ENCODE results near the gene DOCK1.

Gene DOCK1

GRCh38 chr10:127013211-127013656 lies 108.0 kb downstream of the DOCK1 start:
- no peak for DNase-seq

GRCh38 chr10:127013691-127014473 lies 108.7 kb downstream of the DOCK1 start:
- no peak for DNase-seq

DNA sequence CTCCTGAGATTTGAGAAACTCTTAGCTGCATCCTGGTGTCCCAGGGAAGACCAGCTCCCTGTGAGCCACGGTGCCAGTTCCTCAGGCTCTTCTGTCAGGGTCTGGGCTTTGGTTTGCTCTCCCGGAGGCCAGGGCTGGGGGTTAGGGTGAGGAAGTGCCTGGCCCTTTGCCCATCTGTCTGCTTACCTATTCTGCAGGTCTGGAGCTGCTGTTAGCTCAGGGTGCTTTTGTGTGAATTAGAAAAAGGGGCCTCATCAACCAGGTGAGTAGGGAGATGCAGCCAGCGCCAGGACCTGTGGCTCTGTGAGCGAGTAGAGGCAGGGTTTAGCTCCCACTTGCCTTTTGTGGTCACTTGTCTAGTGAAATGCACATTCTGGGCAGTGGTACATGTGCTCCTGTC lies 109.4 kb downstream of the DOCK1 start:
- no peak for DNase-seq

DNA sequence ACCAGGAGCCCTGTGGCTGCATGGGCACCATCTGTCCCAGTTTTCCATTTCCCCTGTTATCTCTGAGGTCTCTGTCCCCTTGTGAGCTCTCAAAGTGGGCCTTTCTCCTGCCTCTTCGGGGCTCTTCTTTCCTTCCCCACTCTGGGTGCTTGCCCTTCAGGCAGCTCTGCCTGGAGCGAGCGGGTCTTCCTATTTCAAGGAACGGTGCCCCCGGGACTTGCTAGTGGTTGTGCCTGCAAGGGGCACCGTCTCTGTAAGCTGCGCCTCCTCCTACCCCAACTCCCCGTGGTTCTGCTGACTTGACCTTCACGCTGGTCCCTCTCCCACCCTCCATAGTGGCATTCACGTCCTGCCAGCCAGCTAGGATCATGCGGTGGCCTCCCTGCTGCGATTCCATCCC lies 110.1 kb downstream of the DOCK1 start:
- DNase-seq: no peak

DNA sequence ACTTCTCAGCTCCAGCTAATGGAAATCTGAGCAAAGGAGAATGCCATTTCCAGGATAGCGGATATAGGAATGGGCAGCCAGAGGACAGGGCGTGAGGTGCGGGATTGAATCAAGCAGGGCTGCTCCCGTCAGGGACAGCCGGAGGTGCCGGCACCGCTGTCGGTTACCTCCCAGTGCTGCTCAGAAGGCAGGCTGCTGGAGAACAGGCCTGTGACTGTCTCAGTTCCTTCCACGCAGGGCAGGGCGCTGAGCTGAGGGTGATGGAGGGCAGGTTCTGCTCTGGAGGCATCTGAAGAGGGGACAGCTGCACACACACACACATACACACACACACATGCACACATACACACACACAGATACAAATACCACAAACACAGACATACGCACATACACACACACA lies 111.1 kb downstream of the DOCK1 start:
- DNase-seq: no peak

DNA sequence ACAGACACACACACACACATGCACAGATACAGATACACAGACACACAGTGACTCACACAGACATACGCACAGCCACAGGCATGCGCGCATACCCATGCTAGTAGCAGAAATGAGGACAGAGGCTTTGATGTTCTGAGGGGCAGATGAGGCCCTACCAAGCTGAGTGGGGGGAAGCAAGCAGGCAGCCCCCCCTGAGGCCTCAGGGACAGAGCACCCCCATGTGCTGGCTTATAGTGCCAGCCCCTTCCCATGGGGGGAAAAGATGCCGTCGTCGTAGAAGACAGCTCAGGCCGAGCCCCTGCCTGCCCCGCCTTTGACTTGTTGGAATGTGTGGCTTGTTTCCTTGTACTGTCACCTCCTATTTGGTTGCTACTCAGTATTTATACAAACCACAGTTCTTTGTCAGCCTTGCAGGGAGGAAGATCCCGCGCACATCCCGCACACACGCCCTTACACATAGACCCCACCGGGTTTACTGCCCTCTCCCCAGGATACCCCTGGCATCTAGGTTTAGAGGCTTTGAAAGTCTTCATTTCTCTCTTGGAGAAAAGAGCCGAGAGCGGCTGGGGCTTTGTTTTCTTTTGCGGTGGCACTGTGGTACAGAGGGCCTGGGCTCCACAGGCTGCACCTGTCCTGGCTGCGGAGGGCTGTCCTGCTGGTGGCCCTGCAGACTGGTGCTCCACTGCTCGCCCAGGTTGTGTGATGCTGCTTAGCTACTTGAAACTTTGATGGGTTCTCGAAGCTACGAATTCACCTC lies 112.5 kb downstream of the DOCK1 start:
- DNase-seq: no peak

GRCh38 chr10:127018298-127018650 lies 113.0 kb downstream of the DOCK1 start:
- no peak for DNase-seq

DNA sequence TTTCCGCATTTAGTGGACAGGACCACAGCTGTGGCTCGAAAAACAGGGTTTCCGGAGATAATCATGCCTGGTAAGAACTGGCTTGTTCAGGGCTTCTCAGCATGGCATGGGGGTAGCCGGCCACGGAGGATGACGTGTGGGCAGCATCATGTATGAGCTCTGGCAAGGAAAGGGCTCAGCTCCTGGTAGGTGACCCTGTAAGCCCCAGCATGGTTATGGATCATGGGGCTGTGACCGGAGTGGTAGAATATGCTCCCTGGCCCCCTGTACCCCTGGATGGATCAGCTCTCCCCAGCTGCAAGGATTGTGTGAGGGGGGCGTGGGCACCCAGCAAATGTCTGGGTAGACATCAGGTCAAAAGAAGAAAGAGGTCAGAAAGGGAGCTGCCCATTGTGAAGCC lies 113.5 kb downstream of the DOCK1 start:
- DNase-seq: no peak

DNA sequence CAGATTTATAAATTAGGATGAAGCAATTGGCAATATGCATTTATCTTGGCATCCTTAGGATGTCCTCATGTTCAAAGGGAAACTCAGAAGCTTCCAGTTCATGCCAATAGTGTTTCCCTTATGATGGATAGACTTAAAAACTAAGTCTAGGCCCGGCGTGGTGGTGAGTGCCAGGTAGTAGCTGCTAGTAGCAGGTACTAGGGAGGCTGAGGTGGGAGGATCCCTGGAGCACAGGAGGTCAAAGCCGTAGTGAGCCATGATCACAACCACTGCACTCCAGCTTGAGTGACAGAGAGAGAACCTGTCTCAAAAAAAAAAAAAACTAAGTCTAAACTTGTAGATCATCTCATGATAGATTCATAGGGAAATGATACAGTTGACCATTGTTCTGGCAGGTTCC lies 115.0 kb downstream of the DOCK1 start:
- no peak for DNase-seq

- DNase-seq: no peak
Measured at GRCh38 chr10:127021801-127022200, 116.6 kb downstream of the DOCK1 start.

DNA sequence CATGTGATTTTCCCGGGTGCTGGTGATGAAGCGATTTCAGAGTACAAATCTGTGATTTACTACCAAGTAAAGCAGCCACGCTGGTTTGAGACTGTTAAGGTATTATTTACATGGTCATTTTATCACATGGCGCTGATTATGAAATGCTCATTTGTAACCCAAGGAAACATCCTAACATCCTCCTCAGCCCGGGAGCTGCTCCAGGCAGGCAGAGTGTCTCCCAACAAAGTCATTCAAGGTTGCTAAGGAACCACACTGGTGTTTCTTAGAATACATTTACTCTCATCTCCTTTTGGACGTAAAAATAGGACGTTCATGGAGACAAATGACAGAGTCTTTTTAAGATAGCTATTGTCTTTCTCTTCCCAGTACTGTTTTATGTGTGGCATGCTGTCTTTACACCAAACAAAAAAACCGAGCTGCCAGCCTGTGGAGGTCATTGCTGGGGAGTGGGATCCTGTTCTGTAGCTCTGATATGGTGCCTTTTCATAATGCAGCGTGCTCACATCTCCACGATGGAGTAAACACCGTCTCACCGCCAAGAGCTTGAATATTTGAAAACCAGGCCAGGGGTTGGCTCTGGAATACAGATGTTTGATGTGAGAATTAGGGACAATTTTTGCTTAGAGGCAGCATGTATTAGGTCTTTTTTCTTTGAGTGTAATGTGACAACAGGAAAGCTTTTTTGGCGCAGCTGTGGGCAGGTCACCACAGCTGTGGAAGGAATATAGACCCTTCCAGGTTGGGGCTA lies 119.6 kb downstream of the DOCK1 start:
- no peak for DNase-seq

- no peak for DNase-seq
Measured at GRCh38 chr10:127027786-127028185, 122.6 kb downstream of the DOCK1 start.

- DNase-seq: no peak
Measured at GRCh38 chr10:127028556-127028955, 123.3 kb downstream of the DOCK1 start.

- no peak for DNase-seq
Measured at GRCh38 chr10:127029061-127029460, 123.8 kb downstream of the DOCK1 start.

- no peak for DNase-seq
Measured at GRCh38 chr10:127033216-127034033, 128.2 kb downstream of the DOCK1 start.

- DNase-seq: no peak
Measured at GRCh38 chr10:127034034-127034633, 128.9 kb downstream of the DOCK1 start.

GRCh38 chr10:127034790-127035189 lies 129.6 kb downstream of the DOCK1 start:
- DNase-seq: no peak

DNA sequence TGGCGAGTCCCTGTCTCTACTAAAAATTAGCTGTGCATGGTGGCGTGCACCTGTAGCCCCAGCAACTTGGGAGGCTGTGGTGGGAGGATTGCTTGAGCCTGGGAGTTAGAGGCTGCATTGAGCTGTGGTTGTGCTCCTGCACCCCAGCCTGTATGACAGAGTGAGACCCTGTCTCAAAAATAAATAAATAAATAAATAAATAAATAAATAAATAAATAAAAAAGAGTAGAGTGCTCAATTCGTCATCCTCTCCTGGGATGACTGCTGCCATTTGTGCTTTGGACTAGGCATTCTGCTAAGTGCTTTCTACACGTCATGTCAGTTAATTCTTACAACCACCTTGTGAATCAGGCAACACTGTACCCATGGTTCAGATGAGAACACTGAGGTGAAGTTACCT lies 130.6 kb downstream of the DOCK1 start:
- no peak for DNase-seq

DNA sequence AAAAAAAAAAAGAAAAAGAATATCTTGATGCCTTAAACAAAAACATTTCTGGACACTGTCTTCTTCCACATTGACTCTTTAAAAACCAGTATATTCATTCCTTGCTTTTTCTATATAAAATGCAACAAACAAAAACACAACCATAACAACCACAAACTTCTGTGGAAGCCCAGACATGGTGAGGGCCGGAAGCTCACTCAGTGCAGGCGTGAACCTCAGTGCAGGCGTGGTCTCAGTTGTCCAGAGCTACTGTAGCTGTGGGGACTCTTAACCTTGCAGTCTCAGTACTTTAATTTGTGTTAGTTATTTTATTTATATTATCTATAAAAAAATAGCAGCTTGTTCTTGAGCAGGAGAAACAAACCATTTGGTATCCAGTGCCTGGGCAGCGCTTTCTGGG lies 131.8 kb downstream of the DOCK1 start:
- DNase-seq: no peak

DNA sequence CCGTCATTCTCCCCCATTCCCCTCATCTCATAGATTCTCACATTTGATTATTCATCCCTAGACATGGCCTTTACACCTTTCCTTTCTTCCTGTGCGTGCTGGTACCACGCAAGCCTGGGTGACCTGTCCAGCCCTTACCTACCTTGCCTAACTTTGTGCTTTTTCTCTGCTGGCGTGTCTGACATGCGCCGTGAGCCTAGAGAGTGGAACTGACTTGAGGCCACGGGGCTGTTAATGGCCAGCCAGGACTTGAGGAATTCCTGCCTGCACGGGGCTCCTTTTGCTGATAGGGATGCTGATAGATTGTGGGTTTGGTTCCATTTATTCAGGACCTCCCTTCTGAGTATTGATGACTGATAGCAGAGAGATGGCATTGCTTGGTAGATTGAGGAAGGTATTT lies 134.2 kb downstream of the DOCK1 start:
- no peak for DNase-seq

DNA sequence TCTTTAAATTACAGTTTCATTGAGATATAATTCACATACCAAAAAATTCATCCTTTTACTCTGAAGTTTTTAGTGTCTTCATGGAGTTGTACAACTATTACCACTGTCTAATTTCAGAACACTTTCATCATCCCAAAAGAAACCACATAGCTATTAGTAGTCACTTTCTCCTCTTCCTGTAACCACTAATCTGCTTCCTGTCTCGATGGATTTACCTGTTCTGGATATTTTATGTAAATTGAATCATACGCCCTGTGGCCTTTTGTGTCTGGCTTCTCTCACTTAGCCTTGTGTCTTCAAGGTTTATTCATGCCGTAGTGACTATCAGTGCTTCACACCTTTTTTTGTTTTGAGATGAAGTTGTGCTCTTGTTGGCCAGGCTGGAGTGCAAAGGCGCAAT lies 135.5 kb downstream of the DOCK1 start:
- DNase-seq: no peak

GRCh38 chr10:127041552-127041951 lies 136.3 kb downstream of the DOCK1 start:
- no peak for DNase-seq

Measured in activated CD4-positive, alpha-beta T cell treated with anti-CD3 and anti-CD28 coated beads, Interleukin-2, amount 50 U/mL, for 4 hours (primary cell).